Peyer's patch (tissue), 4 donors: Measurements from ENCODE around the gene DPEP3.

Source experiments
- POLR2A ChIP-seq, 2 donors: fragments of 450-650 bp; IDR thresholded peaks; one replicate each; pipeline ENCODE4 v1.5.1; 2017; ENCODE audit warnings: antibody characterized with exemption in 2 of 2, mild to moderate bottlenecking in 2 of 2, moderate library complexity in 2 of 2
- TF ChIP-seq, protein P1 (sequence below), 6 experiments: fragments of 450-650 bp in 4 of 6; fragments of 200-600 bp in 2 of 6; sonication (generic) in 1 of 6; IDR thresholded peaks; one replicate each; pipeline ENCODE4 v1.5.1; 2017 to 2019; ENCODE audit warnings: antibody characterized with exemption in 6 of 6, mild to moderate bottlenecking in 3 of 6, moderate library complexity in 1 of 6

DNA sequence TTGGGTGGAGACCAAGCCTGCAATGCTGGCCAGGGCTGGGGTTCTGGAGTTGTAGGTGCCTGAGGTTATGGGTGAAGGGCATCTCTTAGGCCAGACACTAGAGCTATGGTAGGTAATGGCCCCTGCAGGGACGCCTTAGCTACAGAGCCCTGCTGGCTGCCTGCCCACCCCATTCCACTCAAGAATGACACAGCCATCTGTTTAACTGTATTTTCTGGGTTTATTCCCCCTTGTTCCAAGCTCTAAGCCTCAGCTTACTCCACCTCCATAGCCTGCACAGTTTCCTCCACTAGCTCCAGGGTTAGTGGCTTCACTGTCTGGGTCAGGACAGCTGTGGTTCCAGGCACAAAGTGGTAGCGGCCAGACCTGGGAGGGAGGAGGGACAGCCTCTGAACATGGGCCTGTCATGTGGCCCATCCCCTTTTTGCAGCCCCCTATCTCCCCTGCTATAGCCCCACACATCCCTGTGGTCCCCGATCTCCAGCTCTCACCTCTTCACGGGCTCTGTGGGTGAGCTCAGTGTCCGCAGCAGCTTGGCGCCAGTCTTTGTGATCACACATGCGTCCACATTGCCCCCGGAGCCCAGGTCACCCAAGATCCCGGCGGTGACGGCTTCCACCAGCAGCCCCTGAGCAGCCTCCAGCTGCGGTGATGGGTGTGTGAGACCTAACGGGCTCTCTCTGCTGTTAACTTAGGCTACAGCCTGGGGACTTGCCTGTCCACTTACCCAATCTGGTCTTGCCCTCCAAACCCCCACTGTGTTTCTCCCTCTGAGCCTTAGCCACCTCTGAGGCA is 45.8 kb downstream of the DPEP3 start:
- TF ChIP-seq, protein P1, sequence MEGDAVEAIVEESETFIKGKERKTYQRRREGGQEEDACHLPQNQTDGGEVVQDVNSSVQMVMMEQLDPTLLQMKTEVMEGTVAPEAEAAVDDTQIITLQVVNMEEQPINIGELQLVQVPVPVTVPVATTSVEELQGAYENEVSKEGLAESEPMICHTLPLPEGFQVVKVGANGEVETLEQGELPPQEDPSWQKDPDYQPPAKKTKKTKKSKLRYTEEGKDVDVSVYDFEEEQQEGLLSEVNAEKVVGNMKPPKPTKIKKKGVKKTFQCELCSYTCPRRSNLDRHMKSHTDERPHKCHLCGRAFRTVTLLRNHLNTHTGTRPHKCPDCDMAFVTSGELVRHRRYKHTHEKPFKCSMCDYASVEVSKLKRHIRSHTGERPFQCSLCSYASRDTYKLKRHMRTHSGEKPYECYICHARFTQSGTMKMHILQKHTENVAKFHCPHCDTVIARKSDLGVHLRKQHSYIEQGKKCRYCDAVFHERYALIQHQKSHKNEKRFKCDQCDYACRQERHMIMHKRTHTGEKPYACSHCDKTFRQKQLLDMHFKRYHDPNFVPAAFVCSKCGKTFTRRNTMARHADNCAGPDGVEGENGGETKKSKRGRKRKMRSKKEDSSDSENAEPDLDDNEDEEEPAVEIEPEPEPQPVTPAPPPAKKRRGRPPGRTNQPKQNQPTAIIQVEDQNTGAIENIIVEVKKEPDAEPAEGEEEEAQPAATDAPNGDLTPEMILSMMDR (IDR thresholded peaks at IDR 0.05), result no peak
- no peak for TF ChIP-seq POLR2A (IDR thresholded peaks at IDR 0.05)
